ENCODE results near the gene PLXND1.

DNA sequence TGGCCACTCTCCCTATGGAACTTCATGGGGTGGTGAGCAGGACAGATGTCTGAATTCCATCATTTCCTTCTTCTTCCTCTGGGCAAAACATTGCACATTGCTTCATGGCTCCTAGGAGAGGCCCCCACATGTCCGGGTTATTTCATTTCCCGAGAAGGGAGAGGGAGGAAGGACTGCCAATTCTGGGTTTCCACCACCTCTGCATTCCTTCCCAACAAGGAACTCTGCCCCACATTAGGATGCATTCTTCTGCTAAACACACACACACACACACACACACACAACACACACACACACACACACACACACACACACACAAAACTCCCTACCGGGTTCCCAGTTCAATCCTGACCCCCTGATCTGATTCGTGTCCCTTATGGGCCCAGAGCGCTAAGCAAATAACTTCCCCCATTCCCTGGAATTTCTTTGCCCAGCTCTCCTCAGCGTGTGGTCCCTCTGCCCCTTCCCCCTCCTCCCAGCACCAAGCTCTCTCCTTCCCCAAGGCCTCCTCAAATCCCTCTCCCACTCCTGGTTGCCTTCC lies 76.2 kb downstream of the PLXND1 start:
- TF ChIP-seq, protein P1, sequence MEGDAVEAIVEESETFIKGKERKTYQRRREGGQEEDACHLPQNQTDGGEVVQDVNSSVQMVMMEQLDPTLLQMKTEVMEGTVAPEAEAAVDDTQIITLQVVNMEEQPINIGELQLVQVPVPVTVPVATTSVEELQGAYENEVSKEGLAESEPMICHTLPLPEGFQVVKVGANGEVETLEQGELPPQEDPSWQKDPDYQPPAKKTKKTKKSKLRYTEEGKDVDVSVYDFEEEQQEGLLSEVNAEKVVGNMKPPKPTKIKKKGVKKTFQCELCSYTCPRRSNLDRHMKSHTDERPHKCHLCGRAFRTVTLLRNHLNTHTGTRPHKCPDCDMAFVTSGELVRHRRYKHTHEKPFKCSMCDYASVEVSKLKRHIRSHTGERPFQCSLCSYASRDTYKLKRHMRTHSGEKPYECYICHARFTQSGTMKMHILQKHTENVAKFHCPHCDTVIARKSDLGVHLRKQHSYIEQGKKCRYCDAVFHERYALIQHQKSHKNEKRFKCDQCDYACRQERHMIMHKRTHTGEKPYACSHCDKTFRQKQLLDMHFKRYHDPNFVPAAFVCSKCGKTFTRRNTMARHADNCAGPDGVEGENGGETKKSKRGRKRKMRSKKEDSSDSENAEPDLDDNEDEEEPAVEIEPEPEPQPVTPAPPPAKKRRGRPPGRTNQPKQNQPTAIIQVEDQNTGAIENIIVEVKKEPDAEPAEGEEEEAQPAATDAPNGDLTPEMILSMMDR (IDR thresholded peaks at IDR 0.05) = no peak
- TF ChIP-seq POLR2A (IDR thresholded peaks at IDR 0.05) = no peak
- no peak for TF ChIP-seq EP300 (IDR thresholded peaks at IDR 0.05)
